ENCODE measurements around the gene AGFG1. TPM values are rescaled to one million over a fixed set of nuclear protein-coding genes. Genes with fewer than 3 reads are reported as not detected.

AGFG1 gene
- polyA plus RNA-seq, 4 donors, result 45.3 to 116 (median 58.9) TPM

Other genes starting within 250 kb of the AGFG1 start
- 10 to 100 TPM; 68.8 to 86.6 (median 80.9) TPM for gene MFF, start 146.9 kb upstream of the AGFG1 start, polyA plus RNA-seq
- gene TM4SF20, start 92.8 kb upstream of the AGFG1 start, polyA plus RNA-seq, result 100 to 1,000 TPM; 175 to 336 (median 206) TPM
- not detected for gene SCYGR1, start 84.2 kb upstream of the AGFG1 start, polyA plus RNA-seq
- gene SCYGR2, start 126.7 kb downstream of the AGFG1 start, polyA plus RNA-seq, result not detected
- gene SCYGR3, start 142.7 kb downstream of the AGFG1 start, polyA plus RNA-seq, result not detected
- gene SCYGR4, start 145.3 kb downstream of the AGFG1 start, polyA plus RNA-seq, result not detected
- not detected for gene SCYGR5, start 194.6 kb downstream of the AGFG1 start, polyA plus RNA-seq
- gene SLC19A3, start 245.9 kb downstream of the AGFG1 start, polyA plus RNA-seq, result 10 to 100 TPM in 1 of 4 donors, 1 to 10 TPM in 3; 4.0 to 81.5 (median 7.7) TPM

All from small intestine (tissue), 4 donors.